ENCODE data around the gene PRDM16. TPM values are rescaled to one million over a fixed set of nuclear protein-coding genes. Genes with fewer than 3 reads are reported as not detected.

Gene PRDM16
- total RNA-seq, 1 donor from 2014 or later: 5.6 TPM

DNA sequence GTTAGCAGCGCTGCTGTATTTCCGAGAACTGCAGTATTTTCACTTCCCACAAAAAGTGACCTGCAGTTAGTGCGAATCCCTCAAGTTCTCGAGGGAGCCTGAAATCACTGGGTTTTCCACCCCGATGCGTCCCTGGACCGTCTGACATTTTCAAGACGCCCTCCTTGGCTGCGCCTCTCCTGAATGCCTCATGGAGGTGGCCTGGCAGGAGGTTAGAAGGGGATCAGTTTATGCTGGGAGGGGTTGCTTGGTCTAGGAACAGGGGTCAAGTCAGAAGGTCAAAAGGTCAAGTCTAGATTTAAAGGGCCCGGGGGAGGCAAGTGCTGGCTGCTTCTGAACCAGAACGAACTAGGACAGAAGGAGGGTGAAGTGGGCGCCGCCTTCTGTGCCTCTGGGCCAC lies 176.8 kb downstream of the PRDM16 start:
- H3K4me3 ChIP-seq (ENCODE audit: low read depth, low read length): no peak overlapping the region
- TF ChIP-seq, protein P1, sequence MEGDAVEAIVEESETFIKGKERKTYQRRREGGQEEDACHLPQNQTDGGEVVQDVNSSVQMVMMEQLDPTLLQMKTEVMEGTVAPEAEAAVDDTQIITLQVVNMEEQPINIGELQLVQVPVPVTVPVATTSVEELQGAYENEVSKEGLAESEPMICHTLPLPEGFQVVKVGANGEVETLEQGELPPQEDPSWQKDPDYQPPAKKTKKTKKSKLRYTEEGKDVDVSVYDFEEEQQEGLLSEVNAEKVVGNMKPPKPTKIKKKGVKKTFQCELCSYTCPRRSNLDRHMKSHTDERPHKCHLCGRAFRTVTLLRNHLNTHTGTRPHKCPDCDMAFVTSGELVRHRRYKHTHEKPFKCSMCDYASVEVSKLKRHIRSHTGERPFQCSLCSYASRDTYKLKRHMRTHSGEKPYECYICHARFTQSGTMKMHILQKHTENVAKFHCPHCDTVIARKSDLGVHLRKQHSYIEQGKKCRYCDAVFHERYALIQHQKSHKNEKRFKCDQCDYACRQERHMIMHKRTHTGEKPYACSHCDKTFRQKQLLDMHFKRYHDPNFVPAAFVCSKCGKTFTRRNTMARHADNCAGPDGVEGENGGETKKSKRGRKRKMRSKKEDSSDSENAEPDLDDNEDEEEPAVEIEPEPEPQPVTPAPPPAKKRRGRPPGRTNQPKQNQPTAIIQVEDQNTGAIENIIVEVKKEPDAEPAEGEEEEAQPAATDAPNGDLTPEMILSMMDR (IDR thresholded peaks at IDR 0.05; ENCODE audit: insufficient read depth, low read length, poor library complexity, severe bottlenecking): no peak
- peaks cover 52% of the 10 kb centered on the region for H3K27me3 ChIP-seq (ENCODE audit: control insufficient read depth, insufficient read depth, low read length)
- no peak for DNase-seq (ENCODE audit: low read depth)
- H3K36me3 ChIP-seq (ENCODE audit: control insufficient read depth, insufficient read depth, low read length): no peaks in the 10 kb centered on the region

DNA sequence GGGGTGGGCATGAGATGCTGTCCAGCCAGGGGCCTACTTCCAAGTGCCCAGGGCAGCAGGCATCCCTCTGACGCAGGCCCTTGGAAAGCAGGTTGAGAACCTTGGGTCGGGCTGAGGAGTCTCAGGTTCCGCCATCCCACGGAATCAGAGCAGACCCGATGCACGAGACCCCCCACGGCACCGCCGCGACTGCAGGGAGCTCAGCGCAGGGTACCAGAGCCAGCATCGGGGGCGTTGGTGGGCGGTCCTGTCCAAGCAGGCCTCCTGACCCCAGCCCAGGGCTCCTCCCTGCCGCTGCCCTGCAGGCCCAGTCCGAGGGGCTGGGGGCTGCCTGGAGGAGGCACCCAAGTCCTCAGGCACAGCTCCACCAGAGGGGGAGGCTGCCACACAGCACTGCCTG lies 177.2 kb downstream of the PRDM16 start:
- Histone ChIP-seq H3K36me3 (ENCODE audit: control insufficient read depth, insufficient read depth, low read length) (no peaks in the 10 kb centered on the region), H3K27me3 (ENCODE audit: control insufficient read depth, insufficient read depth, low read length) (peaks cover 48% of the 10 kb centered on the region), H3K4me3 (ENCODE audit: low read depth, low read length) (no peak overlapping the region)
- TF ChIP-seq, protein P1 (IDR thresholded peaks at IDR 0.05; ENCODE audit: insufficient read depth, low read length, poor library complexity, severe bottlenecking): no peak
- no peak for DNase-seq (ENCODE audit: low read depth)

DNA sequence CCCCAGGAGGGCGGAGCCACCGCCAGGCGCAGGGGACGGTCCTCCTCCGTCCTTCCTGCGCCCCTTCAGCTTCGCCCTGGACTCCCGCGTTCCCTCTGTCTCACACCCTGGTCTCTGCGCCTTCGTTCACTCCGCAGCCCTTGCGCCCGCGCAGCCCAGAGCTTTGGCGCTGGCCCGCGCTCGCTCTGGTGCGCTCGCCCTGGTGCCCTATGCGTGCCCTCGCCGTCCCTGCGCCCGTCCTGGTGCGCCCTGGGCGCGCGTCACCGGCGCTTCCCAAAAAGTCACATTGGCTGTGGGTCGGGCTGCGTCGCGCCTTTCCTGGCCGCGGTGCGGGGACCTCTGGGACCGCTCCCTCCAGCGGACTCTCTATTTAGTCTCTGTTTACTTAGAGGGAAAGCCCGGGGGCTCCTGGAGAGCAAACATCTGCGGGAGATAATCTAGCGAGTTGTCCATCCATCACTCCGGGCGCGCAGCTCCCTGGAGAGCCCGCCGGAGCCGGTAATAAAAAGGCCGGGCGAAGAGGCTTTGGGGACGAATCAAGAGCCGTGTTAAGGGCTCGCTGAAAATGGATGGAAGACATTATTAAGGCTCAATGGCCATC lies 178.6 kb downstream of the PRDM16 start:
- no peak for DNase-seq (ENCODE audit: low read depth)
- TF ChIP-seq, protein P1 (IDR thresholded peaks at IDR 0.05; ENCODE audit: insufficient read depth, low read length, poor library complexity, severe bottlenecking): no peak

DNA sequence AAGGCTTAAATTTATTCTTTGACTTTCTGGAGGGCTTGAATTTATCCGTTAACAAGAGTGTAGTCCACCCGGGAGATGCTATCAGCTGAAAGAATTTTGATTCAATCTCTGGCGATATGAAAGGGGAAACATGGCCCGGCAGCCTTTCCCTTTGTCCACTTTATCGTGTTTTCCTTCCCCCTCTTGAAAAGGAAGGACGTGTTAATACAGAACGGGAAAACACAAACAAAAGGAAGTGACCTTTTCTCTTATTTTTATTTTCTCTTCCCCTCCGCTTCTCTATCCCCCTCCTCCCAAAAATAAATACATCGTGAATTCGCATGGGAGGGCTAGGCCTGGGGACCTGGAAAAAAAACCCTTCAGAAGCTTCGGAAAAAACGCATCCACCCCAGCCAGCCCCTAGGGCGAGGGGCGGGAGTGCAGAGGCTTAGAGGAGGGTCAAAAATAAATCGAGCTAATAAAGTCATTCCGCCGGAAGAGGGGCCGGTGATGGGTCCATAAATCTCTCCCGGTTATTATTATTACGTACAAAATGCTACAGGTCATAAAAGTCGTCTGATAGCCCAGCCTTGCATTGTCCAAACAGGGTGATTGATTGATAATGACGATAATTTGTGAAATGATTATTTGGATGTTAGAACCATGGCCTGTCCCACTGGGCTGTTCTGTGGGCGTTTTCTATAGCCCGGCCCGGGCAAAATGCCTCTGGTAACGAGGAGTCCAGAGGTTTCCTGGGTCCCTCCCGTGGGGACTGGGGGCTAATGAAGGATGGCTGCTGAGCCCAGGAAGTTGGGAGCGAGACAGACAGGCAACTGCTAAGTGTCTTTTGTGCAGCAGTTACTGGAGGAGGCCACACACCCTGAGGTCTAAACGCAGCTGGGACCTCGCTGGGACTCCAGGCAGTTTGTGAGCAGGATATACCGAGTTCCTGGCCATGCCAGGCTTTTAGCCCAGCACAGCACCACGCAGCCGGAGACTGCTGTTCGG lies 179.4 kb downstream of the PRDM16 start:
- DNase-seq (ENCODE audit: low read depth): no peak
- Histone ChIP-seq H3K36me3 (ENCODE audit: control insufficient read depth, insufficient read depth, low read length) (no peaks in the 10 kb centered on the region), H3K4me3 (ENCODE audit: low read depth, low read length) (no peak overlapping the region), H3K27me3 (ENCODE audit: control insufficient read depth, insufficient read depth, low read length) (peaks cover 41% of the 10 kb centered on the region)
- TF ChIP-seq, protein P1 (IDR thresholded peaks at IDR 0.05; ENCODE audit: insufficient read depth, low read length, poor library complexity, severe bottlenecking): no peak

More for the DNA sequence above, 178.6 kb downstream of the PRDM16 start:
- Histone ChIP-seq H3K4me3 (ENCODE audit: low read depth, low read length) (no peak overlapping the region), H3K27me3 (ENCODE audit: control insufficient read depth, insufficient read depth, low read length) (peaks cover 41% of the 10 kb centered on the region), H3K36me3 (ENCODE audit: control insufficient read depth, insufficient read depth, low read length) (no peaks in the 10 kb centered on the region)

DNA sequence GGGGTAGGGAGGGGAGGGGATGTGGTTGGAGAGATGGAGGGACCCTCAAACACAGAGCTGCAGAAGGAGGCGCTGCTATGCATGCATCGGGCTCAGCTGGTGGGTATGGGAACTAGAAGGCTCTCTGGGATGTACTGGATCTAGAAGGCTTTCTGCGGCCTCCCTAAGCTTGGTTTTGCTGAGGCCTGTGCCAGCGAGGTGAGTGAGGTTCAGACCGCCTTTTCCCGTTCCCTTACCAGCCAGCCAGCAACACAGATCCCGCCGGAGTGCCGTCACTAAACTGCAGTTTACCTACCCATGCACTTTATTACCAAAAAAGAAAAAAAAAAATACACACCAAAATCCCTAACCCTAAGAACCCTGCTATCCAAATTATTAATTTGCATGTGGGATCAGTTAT lies 180.2 kb downstream of the PRDM16 start:
- H3K36me3 ChIP-seq (ENCODE audit: control insufficient read depth, insufficient read depth, low read length): no peaks in the 10 kb centered on the region
- TF ChIP-seq, protein P1 (IDR thresholded peaks at IDR 0.05; ENCODE audit: insufficient read depth, low read length, poor library complexity, severe bottlenecking): no peak
- DNase-seq (ENCODE audit: low read depth): no peak
- no peak overlapping the region for H3K4me3 ChIP-seq (ENCODE audit: low read depth, low read length)
- peaks cover 41% of the 10 kb centered on the region for H3K27me3 ChIP-seq (ENCODE audit: control insufficient read depth, insufficient read depth, low read length)

Measured in kidney epithelial cell (primary cell).